Peyer's patch (tissue), 4 donors: ENCODE measurements around the gene TWSG1.

Experiments
- CTCF ChIP-seq, 6 experiments: fragments of 450-650 bp in 4 of 6; fragments of 200-600 bp in 2 of 6; sonication (generic) in 1 of 6; IDR thresholded peaks; one replicate each; pipeline ENCODE4 v1.5.1; 2017 to 2019; ENCODE audit warnings: antibody characterized with exemption in 6 of 6, mild to moderate bottlenecking in 3 of 6, moderate library complexity in 1 of 6
- POLR2A ChIP-seq, 2 donors: fragments of 450-650 bp; IDR thresholded peaks; one replicate each; pipeline ENCODE4 v1.5.1; 2017; ENCODE audit warnings: antibody characterized with exemption in 2 of 2, mild to moderate bottlenecking in 2 of 2, moderate library complexity in 2 of 2

DNA sequence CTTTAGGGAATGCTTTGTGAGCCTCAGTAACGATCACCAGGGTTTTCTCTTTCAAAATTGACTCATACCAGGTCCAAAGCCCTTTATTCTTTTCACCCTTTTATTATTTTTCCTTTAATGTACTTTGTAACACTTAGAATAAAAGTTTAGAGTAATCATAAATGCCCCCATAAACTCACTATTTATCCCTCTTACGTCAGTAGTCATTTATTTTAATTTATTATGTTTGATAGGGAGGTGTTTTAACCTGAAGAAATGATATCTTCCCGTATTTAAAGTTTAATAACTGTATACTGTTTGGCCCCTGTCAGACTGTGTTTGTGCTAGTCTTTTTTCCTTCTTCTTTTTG lies 1.1 kb downstream of the TWSG1 start:
- TF ChIP-seq CTCF (IDR thresholded peaks at IDR 0.05) (no peak), POLR2A (IDR thresholded peaks at IDR 0.05) (no peak)
